ENCODE results near the gene RANBP17.

The RANBP17 gene

GRCh38 chr5:171344936-171345608, 483.3 kb downstream of the RANBP17 start:
- TF ChIP-seq CTCF (conservative IDR thresholded peaks at IDR 0.05) = no peak
- H3K27ac ChIP-seq = no peak overlapping the region
